HG02571 (cell line): ENCODE data around the gene SDK2.

ENCODE experiments used
- ATAC-seq: cut with Tn5 transposase; IDR thresholded peaks from one replicate; pipeline ENCODE4 v1.9.1; 2021; ENCODE audit warnings: mild to moderate bottlenecking, moderate library complexity; ENCODE audit not compliant: unreplicated experiment

Gene SDK2

DNA sequence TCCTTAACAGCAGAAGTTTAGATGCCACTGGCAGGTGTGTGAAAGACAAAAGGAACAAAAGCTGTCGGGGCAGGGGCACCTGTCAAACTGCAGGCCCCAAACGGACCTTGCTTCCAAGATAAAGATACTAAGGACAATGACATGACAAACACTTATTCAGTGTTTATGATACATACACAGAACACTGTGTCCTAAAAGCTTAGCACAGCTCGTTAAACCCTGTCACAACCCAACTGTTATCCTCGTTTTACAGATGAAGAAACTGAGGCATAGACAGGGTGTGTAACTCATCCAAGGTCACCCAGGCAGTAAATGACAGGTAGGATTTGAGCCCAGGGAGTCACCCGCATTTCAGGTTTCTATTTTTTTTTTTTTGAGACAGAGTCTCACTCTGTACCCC lies 9.6 kb downstream of the SDK2 start:
- no peak for ATAC-seq

DNA sequence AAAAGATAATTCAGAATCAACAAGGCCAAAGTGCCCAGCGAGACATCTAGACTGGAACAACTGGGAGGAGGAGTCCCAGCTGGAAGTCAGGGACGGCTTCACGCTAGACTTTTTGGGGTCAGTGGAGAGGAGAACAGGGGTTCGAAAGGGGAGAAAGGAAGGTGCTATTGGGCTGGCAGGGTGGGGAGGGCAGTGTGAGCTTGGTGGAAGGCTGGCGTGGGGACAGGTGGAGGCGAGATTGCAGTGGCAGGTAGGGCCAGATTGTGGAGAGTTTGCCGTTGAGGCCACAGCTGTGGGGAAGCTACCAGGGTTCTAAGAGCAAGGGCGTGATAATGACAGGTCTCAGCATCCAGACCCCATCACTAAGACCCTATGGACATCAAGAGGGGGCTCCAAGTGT lies 10.5 kb downstream of the SDK2 start:
- ATAC-seq, result no peak

DNA sequence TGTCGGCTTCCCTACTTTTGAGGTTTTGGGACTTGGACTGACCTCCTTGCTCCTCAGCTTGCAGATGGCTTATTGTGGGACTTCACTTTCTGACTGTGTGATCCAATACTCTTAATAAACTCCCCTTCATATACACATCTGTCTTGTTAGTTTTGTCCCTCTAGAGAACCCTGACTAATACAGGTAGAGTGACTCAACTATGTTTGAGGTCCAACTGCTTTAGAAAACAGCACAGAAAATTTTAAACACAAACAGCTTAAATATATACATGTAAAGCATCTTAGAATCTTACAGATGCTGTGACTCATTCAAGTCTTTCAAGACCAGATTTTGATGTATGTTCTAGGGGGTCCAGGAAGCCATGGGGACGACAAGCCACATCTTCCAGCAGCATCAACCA lies 11.7 kb downstream of the SDK2 start:
- ATAC-seq, result no peak

DNA sequence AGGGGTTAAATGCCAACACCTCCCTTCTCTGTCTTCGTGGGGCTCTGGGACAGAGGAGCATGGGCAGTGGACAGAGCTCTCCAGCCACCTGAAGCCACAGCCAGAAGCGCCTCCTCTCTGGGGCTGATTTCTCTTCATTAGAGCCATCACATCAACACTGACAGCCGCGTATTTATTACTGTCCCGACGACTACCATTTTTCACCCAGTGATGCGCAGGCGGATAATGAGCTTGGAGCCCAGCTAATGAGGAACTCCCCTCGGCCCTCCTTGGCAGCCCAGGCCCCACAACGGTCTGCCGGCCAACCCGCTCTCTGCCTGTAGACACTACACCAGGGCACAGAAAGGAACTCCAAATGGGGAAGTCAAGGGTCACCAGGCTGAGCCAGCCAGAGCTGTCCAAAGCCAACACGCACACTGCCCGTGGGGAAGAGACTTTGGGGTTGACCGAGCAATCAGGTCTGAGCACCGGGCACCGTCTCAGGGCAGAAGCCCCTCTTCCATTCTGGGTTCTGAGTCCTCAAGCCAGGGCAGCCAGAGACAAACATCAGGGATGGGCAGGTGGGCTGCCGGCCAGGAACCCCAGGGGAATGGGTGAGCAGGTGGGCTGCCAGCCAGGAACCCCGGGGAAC lies 13.2 kb downstream of the SDK2 start:
- no peak for ATAC-seq

DNA sequence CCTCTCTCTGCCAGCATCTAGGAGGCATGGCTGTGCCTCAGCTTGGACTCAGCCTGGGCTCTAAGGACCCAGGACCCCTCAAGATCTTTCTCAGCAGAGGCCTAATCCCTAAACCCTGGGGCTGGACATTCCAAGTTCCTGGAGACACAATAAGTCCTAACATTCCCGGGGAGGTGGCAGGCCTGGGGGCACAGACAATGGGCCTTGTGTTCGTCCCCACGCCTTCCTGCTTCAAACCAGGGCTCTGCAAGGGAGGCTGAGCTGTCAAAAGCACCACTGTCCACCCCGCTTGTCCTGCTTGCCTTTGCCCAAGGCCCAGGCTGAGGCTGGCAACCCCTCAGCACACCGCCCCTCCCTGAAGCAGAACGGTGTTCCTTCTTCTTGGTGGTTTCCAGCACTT lies 13.7 kb downstream of the SDK2 start:
- ATAC-seq, result no peak

DNA sequence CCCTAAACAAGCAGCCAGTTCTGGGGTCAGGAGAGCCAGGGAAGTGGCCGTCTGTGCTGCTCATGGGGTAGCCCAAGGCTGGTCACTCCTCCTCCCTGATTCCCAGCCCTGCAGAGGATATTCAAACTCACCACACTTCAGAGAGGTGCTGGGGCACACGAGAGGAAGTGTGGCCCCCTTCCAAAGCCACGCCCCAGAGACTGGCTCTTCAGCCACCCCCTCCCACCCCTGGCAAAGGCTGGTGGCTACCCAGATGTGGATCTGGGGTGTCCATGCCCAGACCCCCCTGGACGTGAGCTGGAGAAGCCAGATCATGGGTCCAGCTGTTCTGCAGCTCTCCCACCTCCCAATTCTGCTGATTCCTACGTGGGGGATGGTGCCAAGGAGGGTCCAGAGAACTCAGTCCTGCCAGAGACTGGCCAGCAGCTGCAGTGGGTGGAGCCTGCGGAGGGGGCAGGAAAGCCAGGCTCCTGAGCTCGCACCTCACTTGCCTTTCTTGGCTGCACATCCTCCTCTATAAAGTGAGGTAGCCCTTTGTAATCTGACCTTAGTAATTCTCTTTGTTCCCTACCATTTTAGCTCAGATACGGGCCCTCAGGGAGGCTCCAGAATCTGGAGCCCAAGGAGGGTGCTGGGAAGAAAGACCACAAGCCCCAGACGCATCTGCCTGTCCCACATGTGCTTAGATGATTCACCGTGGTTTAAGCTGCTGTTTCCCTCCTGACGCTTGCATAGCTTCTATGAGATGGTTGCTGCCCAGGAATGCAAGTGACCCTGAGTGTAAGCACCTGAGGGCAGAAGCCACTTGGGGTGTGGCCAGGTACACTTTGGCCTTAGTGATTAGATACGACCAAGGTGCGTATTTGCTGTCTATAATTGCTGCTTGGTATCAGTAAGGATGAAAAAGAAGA lies 15.3 kb downstream of the SDK2 start:
- no peak for ATAC-seq

DNA sequence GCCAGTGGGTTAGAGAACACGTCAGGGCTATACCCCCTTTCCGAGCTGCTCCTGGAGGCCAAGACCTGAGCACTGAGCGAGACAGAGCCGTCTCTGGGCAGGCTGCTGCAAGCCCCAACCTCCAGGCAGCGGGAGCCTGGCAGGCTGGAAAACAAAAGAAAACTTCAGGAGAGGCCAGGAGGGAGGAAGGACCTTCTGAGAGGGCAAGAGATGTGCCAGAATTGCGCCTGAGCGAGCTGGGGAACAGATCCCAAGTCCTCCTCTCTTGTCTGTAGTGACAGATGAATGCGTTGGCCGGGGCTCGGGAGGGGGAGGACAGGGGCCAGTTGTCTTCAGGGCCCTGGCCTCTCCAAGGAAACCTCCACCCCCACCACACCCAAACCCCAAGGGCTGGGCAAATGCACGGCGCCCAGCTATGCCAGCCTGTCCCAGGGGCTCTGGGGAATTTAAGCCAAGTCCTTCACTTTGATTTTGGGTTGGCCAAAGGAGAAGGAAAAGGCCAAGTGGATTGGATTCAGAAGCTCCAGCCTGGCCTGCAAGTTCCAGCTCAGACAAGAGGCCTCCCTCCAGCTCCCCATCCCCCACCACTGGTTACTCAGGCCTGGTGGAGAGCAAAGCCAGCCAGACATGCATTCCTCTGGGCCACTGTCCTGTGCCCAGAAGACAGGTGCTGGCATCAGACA lies 18.1 kb downstream of the SDK2 start:
- no peak for ATAC-seq

DNA sequence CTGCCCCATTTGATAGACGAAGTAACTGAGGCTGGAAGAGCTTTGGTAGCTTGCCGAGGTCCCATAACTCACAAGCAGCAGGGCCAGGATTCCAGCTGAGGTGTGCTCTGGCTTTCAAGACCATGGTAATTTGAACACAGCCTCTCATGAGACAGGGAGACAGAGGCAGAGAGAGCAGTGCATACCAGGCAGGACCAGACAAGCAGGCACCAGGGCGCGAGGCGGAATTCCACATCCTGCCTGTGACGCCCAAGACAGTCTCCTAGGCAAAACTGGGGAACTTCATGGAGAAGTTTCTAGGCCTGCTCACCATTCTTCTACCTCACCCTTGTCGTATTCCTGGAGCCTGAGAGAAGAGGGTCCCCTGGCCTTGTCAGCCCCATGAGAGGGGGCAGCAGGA lies 19.2 kb downstream of the SDK2 start:
- ATAC-seq, result no peak

DNA sequence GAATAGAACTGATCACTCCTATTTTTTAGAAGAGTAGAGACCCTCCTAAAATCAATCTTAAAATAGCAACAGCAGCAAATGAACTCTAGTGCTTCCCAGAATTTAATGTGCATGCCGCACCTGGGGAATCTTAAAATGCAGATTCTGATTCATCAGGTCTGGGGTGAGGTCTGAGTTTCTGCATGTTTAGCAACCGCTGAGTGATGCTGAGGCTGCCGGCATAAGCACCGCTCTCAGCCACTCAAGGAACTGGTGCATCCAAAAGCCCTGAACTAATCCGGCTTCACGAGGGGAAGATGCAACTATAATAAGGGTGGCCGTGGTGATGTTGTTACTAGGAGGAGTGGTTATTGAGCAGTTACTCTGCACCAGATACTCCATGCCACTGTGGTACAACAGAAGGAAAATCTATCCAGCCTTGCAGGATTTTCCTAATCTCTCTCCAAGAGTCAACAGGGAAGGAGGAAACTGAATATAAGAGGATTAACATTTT lies 19.7 kb downstream of the SDK2 start:
- no peak for ATAC-seq

DNA sequence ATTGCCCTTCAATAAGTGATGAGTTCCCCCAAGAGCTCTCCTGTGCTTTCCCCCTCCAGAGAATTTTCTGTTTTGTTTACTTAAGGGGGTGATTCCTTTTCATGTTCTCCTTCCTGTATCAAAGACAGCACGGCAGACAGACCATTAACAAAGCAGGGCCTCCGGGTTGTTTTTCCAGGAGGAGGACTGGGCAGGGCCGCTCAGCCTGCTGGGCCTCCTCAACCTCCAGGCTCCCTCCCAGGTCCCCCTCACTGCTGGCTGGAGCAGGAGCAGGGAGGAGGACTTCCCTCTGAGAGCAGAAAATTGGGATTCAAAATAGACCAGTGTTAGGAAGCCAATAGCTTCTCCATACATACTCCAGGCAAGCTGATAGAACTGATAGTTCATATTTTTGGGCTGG lies 20.4 kb downstream of the SDK2 start:
- ATAC-seq, result no peak

DNA sequence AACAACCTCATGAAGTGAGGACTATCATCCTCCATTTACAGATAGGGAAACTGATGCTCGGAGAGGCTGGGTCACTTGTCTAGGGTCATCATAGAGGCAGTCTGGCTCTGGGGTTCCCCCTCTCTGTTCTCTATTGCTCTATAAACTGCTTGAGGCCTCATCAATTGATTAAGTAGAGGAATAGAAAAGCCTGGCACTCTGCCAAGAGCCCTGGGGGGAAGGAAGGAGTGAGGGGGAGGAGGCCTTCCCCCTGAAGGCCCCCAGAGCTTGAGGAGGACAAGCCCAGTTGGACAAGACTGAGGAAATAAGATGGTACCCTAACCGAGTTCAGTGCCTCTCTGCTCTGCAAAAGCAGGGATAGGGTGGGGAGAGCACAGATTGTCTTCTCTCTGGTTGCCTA lies 21.0 kb downstream of the SDK2 start:
- no peak for ATAC-seq

DNA sequence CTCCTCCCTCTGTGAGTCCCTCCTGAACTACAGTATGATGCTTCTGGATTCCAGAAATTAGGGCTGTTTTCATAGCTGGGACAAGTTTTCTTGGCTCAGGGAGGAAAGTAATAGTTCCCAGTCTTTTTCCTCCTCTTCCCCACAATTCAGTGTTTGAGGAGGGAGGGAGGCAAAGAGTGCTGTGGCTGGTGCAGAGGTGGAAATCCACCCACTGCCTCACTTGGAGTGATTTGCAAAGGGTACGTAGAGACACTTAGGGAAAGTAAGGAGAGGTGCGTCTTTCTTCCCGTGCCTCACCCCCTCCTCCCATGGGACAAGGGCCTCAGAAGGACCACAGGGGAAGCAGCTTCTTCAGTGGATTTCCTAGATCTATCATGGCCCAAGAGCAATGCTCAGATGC lies 21.9 kb downstream of the SDK2 start:
- ATAC-seq, result no peak

DNA sequence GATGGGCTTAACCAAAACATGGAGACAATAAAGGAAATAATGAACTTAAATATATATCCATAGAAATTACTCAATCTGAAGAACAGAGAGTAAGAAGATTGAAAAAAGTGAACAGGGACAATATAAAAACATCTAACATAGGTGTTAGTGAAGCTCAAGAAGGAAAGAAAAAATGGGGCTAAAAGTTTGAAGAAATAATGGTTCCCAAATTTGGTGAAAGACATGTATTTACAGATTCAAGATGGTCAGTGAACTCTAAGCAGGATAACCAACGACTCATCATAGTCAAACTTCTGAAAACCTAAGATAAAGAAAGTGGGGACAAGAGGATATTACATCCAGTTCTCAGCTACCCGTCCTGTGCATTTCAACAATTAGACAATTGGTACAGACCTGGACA lies 22.6 kb downstream of the SDK2 start:
- no peak for ATAC-seq

DNA sequence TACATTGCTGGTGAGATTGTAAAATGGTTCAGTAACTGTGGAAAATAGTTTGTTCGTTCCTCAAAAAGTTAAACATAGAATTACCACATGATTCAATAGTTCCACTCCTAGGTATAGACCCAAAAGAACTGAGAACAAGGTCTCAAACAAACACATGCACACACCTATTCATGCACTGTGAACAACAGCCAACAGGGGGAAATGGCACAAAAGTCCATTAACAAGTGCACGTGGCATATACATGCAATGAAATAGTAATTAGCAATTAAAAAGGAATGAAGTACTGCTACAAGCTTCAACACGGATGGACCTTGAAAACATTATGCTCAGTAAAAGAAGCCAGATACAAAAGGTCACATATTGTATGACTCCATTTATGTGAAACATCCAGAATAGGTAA lies 23.8 kb downstream of the SDK2 start:
- ATAC-seq, result no peak

DNA sequence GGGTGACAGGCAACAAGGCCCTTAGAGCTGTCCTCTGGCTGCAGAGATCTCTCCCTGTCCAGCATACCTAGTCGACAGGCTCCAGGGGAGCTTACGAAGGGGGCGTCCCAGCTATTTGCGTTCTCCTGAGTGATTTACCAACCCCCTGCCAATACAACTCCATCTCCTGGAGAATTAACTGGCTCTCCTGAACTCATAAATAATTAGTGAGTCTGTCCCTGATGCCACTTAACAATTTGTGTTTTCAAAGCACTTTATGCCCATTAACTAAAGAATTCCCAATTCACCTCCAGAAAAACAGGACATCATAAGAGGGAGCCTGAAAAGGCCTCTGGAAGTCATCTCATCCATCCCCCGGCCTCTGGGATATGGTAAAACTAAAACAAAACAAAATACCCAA lies 26.7 kb downstream of the SDK2 start:
- ATAC-seq, result no peak

DNA sequence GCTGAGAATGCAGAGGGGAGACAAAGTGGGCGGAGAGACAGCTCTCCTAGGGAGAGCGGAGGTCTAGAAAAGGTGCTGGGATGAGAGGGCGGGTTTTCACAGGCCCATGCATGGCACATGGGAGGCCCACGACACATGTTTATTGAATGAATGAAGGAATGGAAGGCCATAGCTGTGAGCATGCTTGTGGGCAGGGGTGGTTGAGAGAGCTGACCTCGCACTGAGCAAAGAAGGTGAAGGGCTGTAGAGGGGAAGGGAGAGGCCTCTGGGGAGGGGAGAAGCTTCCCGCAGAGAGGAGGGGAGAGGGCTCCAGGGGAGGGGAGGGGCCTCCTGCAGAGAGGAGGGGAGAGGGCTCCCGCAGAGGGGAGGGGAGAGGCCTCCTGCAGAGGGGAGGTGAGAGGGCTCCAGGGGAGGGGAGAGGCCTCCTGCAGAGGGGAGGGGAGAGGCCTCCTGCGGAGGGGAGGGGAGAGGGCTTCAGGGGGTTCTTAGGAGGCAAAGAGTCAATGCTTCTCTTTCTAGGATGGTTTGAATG lies 27.3 kb downstream of the SDK2 start:
- ATAC-seq, result no peak

DNA sequence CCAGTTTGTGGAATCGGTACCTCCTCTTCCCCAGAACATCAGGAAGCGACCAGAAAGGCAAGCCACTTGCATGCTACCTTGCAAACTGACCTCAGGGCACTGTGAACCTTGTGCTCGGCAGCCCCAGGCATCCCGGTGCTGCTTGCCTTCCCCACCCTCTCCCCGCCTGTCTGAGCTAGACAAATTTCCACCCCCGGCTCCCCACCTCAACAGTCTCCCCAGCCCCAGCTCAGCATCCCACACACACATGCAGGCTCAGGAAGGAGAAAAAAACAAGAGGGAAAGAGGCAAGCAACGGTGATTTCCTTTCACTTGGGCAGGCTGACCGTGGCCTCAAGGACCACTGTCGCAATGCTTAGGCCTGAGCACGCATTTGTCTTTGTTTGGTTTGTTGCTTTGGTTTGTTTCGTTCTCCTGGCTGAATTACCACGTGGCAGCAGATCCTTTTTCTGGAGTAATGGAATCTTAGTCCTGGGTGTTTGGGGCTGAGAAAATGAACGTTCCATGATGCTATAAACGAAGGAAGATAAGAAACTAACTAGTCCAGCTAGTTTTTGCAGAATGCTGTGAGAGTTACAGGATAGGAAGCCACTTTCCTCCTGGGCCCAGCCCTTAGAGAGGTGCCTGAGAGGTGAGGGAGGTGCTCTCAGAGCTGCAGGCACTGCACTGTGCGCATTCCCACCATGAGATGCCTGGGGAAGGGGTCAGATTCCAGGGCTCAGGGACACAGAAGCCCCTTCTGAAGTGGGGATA lies 27.9 kb downstream of the SDK2 start:
- ATAC-seq, result no peak

DNA sequence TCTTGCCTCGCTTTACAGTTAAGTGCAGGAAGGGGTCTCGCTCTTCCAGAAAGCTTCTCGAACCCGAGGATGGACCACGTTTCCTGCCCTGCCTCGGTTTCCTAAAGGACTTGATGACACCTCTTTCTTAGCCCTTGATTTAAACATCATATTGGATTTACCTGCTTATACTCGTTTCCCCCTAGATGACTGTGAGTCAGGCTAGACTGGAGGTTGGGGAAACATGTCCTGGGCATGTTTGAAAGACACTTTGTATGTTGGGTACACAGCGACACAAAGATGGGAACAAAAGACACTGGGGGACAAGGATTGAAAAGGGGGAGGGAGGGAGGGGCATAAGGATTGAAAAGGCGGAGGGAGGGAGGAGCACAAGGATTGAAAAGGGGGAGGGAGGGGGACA lies 30.0 kb downstream of the SDK2 start:
- no peak for ATAC-seq

DNA sequence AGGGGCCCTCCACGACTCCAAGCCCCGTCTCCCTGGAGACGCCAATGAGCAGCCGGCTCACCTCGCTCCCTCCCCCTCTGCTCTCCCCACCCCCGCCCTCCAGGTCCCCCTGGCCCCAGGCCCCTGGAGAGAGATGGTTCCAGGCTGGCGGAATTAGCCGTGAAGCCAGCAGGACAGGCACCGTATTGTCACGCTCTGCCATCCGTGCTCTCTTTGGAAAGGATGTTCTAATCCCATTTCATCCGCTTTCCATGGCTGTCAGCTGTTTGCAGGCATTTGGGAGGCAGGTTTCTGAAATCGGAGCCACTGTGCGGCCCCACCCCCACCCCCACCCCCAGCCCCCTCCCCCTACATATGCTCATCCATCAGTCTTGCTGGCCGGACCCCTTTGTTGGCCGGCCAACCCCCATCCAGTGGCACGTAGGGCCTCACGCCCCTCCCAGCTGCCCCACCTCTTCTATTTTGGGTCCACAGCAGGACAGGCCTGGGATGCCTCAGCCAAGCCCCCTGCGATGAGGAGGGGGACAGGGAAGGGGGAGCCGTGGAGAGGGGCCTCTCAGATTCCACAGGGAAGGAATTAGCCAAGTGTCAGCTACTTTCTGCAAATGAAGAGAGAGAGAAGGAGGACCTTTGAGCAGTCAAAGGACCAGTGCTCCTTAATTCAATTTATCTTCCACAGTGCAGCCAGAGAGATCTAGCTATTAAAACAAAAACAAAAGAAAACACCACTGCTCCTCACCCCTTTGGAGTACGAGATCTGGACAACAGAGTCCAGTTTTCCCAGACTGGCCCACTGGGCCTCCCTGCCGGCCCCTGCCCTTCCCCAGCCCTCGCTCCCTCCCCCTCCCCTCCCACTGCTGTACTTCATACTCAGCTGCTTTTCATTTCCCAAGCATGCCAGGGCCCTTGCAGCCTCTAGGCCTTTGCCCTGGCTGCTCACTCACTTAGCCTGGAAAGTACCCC lies 30.7 kb downstream of the SDK2 start:
- no peak for ATAC-seq

DNA sequence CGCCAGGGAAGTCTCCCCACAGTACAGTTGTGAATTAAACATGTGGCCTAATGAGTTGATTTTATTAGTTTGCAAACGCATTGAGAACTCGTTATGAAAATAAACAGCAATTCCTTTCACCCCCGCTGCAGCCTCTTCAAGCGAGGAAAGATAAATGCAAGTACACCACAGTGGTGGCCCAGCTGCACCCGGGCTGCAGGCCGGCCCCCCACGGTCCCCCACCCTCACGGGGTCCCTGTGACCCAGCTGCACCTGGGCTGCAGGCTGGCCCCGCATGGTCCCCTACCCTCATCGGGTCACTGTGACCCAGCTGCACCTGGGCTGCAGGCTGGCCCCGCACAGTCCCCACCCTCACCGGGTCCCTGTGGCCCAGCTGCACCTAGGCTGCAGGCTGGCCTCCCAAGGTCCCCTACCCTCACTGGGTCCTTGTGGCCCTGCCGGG lies 32.2 kb downstream of the SDK2 start:
- ATAC-seq, result no peak
